Neuronal stem cell (in vitro differentiated cells): ENCODE data around the gene CCM2.

ENCODE experiments used
- DNase-seq: peaks from one replicate; pipeline ENCODE4 v3.0.0-alpha.2; 2013; ENCODE audit warnings: low spot score
- H2AFZ ChIP-seq: one replicate; pipeline ENCODE4 v1.6.1; 2013; ENCODE audit warnings: mild to moderate bottlenecking, low read length, inconsistent platforms
- H2AK5ac ChIP-seq: 2 replicates; pipeline ENCODE4 v1.6.1; 2013; ENCODE audit warnings: low read depth, mild to moderate bottlenecking, inconsistent platforms, low read length, moderate library complexity, mixed read lengths
- H2BK120ac ChIP-seq: 2 replicates; pipeline ENCODE4 v1.6.1; 2013; ENCODE audit warnings: low read depth, mild to moderate bottlenecking, inconsistent platforms, low read length, moderate library complexity, mixed read lengths
- H2BK12ac ChIP-seq: one replicate; pipeline ENCODE4 v1.6.1; 2013; ENCODE audit warnings: low read length, inconsistent platforms
- H2BK15ac ChIP-seq: 2 replicates; pipeline ENCODE4 v1.6.1; 2013; ENCODE audit warnings: mild to moderate bottlenecking, low read length, inconsistent platforms, mixed read lengths
- H2BK5ac ChIP-seq: one replicate; pipeline ENCODE4 v1.6.1; 2013; ENCODE audit warnings: inconsistent platforms, mild to moderate bottlenecking, low read length, moderate library complexity
- H3K14ac ChIP-seq: one replicate; pipeline ENCODE4 v1.6.1; 2013; ENCODE audit warnings: low read length, inconsistent platforms
- H3K18ac ChIP-seq: 2 replicates; pipeline ENCODE4 v1.6.1; 2013; ENCODE audit warnings: low read length, inconsistent platforms
- H3K23ac ChIP-seq: 2 replicates; pipeline ENCODE4 v1.6.1; 2013; ENCODE audit warnings: low read depth, mild to moderate bottlenecking, mixed read lengths, low read length, inconsistent platforms; ENCODE audit not compliant: poor library complexity
- H3K27ac ChIP-seq: replicated peaks from 3 replicates; pipeline ENCODE4 v1.5.1; 2013; ENCODE audit warnings: low read length, inconsistent platforms
- H3K27me3 ChIP-seq, 3 experiments: 2 replicates each; pipeline ENCODE4 v1.6.1; 2013; ENCODE audit warnings: low read length in 3 of 3, mild to moderate bottlenecking in 2 of 3, inconsistent platforms in 1 of 3, low read depth in 1 of 3, mixed read lengths in 1 of 3, moderate library complexity in 1 of 3; ENCODE audit not compliant: control insufficient read depth in 3 of 3, insufficient read depth in 3 of 3
- H3K36me3 ChIP-seq, 2 donors: replicated peaks in 1 of 2; 2 replicates each; pipeline ENCODE4 v1.6.1; 2013; ENCODE audit warnings: low read length in 2 of 2; ENCODE audit not compliant: control insufficient read depth in 2 of 2, insufficient read depth in 2 of 2
- H3K4ac ChIP-seq: 2 replicates; pipeline ENCODE4 v1.6.1; 2013; ENCODE audit warnings: inconsistent platforms, mild to moderate bottlenecking, low read length, moderate library complexity
- H3K4me1 ChIP-seq, 2 donors: 1 replicate in 1 of 2; 2 replicates in 1 of 2; pipeline ENCODE4 v1.6.1; 2013; ENCODE audit warnings: low read length in 2 of 2, low read depth in 1 of 2; ENCODE audit not compliant: control insufficient read depth in 2 of 2, insufficient read depth in 1 of 2
- H3K4me2 ChIP-seq: one replicate; pipeline ENCODE4 v1.6.1; 2013; ENCODE audit warnings: mild to moderate bottlenecking, low read length, inconsistent platforms; ENCODE audit not compliant: insufficient read depth, poor library complexity, severe bottlenecking
- H3K4me3 ChIP-seq, 2 donors: 2 replicates each; pipeline ENCODE4 v1.5.1; 2013; ENCODE audit warnings: low read length in 2 of 2, mild to moderate bottlenecking in 2 of 2, inconsistent platforms in 1 of 2, moderate library complexity in 1 of 2
- H3K79me1 ChIP-seq: one replicate; pipeline ENCODE4 v1.6.1; 2013; ENCODE audit warnings: low read depth, mild to moderate bottlenecking, inconsistent platforms, low read length, moderate library complexity
- H3K9ac ChIP-seq: one replicate; pipeline ENCODE4 v1.6.1; 2013; ENCODE audit warnings: mild to moderate bottlenecking, low read depth, low read length, inconsistent platforms; ENCODE audit not compliant: poor library complexity
- H3K9me3 ChIP-seq, 2 donors: replicated peaks in 1 of 2; 2 replicates each; pipeline versions ENCODE3 to v1.6.1; 2013; ENCODE audit warnings: low read length in 2 of 2, mild to moderate bottlenecking in 2 of 2, inconsistent platforms in 1 of 2, low read depth in 1 of 2, mixed read lengths in 1 of 2, moderate library complexity in 1 of 2; ENCODE audit not compliant: control insufficient read depth in 2 of 2, insufficient read depth in 1 of 2
- H4K8ac ChIP-seq: one replicate; pipeline ENCODE4 v1.6.1; 2013; ENCODE audit warnings: low read depth, mild to moderate bottlenecking, inconsistent platforms, low read length, moderate library complexity
- H4K91ac ChIP-seq: one replicate; pipeline ENCODE4 v1.6.1; 2013; ENCODE audit warnings: low read length, low read depth, mild to moderate bottlenecking, inconsistent platforms; ENCODE audit not compliant: poor library complexity
- WGBS, 2 donors: extraction: QIAGEN DNeasy Blood & Tissue Kit; methylation state at CpG; one replicate each; pipeline ENCODE4 v1.1.7; 2013; ENCODE audit warnings: missing lambda C conversion rate in 2 of 2, mixed read lengths in 1 of 2; ENCODE audit not compliant: insufficient read length in 2 of 2, insufficient replicate concordance in 1 of 2; ENCODE audit errors: extremely low coverage in 2 of 2; 5-methylcytosine and 5-hydroxymethylcytosine counted together

CCM2 gene

GRCh38 chr7:45114926-45115325 lies 114.9 kb downstream of the CCM2 start:
- Histone ChIP-seq H2BK5ac (no peak overlapping the region), H2AFZ (no peak overlapping the region), H2BK120ac (no peak overlapping the region), H2BK15ac (no peak overlapping the region), H3K79me1 (no peaks in the 10 kb centered on the region), H4K91ac (no peak overlapping the region), H3K27ac (no peak overlapping the region), H3K23ac (no peak overlapping the region), H3K4ac (no peak overlapping the region), H2BK12ac (no peak overlapping the region), H3K9me3 (no peaks in the 10 kb centered on the region), H3K4me2 (no peak overlapping the region), H3K18ac (no peak overlapping the region), H2AK5ac (no peak overlapping the region), H3K4me3 (no peak overlapping the region), H3K27me3 (peaks cover 0 to 6% (median 0%) of the 10 kb centered on the region in 3 experiments), H3K14ac (no peak overlapping the region), H4K8ac (no peak overlapping the region), H3K9ac (no peak overlapping the region), H3K4me1 (peaks cover 0 to 2% of the 10 kb centered on the region in 2 donors), H3K36me3 (peaks cover 0 to 2% of the 10 kb centered on the region in 2 donors)
- DNase-seq, result no peak

- Histone ChIP-seq H3K27ac (no peak overlapping the region), H2BK12ac (no peak overlapping the region), H3K79me1 (no peaks in the 10 kb centered on the region), H3K27me3 (peaks cover 0 to 6% (median 0%) of the 10 kb centered on the region in 3 experiments), H3K4me2 (no peak overlapping the region), H2AK5ac (no peak overlapping the region), H3K14ac (no peak overlapping the region), H2BK15ac (no peak overlapping the region), H3K18ac (no peak overlapping the region), H4K91ac (no peak overlapping the region), H3K9me3 (no peaks in the 10 kb centered on the region), H2BK5ac (no peak overlapping the region), H3K4me3 (no peak overlapping the region), H2BK120ac (no peak overlapping the region), H2AFZ (no peak overlapping the region), H4K8ac (no peak overlapping the region), H3K23ac (no peak overlapping the region), H3K9ac (no peak overlapping the region), H3K4me1 (no peaks in the 10 kb centered on the region), H3K36me3 (no peaks in the 10 kb centered on the region), H3K4ac (no peak overlapping the region)
- no peak for DNase-seq
- WGBS, 2 donors, result no CpG with 5 or more reads among the region's 1 CpG
Observed at GRCh38 chr7:45116048-45116447, 116.0 kb downstream of the CCM2 start.

- Histone ChIP-seq H2BK120ac (no peak overlapping the region), H3K36me3 (no peaks in the 10 kb centered on the region), H3K4me1 (no peaks in the 10 kb centered on the region), H2AFZ (no peak overlapping the region), H4K91ac (no peak overlapping the region), H2AK5ac (no peak overlapping the region), H4K8ac (no peak overlapping the region), H3K79me1 (no peaks in the 10 kb centered on the region), H3K4ac (no peak overlapping the region), H2BK12ac (no peak overlapping the region), H3K27me3 (peaks cover 0 to 9% (median 0%) of the 10 kb centered on the region in 3 experiments), H3K4me3 (no peak overlapping the region), H3K18ac (no peak overlapping the region), H3K23ac (no peak overlapping the region), H3K14ac (no peak overlapping the region), H3K9me3 (no peaks in the 10 kb centered on the region), H2BK15ac (no peak overlapping the region), H3K9ac (no peak overlapping the region), H3K27ac (no peak overlapping the region), H3K4me2 (no peak overlapping the region), H2BK5ac (no peak overlapping the region)
- WGBS, 2 donors, result no CpG with 5 or more reads among the region's 4 CpGs
- DNase-seq, result no peak
Observed at GRCh38 chr7:45117582-45117981, 117.6 kb downstream of the CCM2 start.

GRCh38 chr7:45118292-45118691 lies 118.3 kb downstream of the CCM2 start:
- H2AK5ac ChIP-seq, result no peak overlapping the region
- H2AFZ ChIP-seq, result no peak overlapping the region
- no peak overlapping the region for H3K14ac ChIP-seq
- no peak overlapping the region for H3K4ac ChIP-seq
- no peak overlapping the region for H3K23ac ChIP-seq
- H3K79me1 ChIP-seq, result no peaks in the 10 kb centered on the region
- H3K27me3 ChIP-seq, result peaks cover 0 to 9% (median 2%) of the 10 kb centered on the region in 3 experiments
- H4K91ac ChIP-seq, result no peak overlapping the region
- H2BK15ac ChIP-seq, result no peak overlapping the region
- H2BK5ac ChIP-seq, result no peak overlapping the region
- no peaks in the 10 kb centered on the region for H3K4me1 ChIP-seq
- H4K8ac ChIP-seq, result no peak overlapping the region
- no peak overlapping the region for H3K4me3 ChIP-seq
- H3K18ac ChIP-seq, result no peak overlapping the region
- no peaks in the 10 kb centered on the region for H3K9me3 ChIP-seq
- H3K9ac ChIP-seq, result no peak overlapping the region
- no peaks in the 10 kb centered on the region for H3K36me3 ChIP-seq
- no peak for DNase-seq
- no peak overlapping the region for H2BK12ac ChIP-seq
- no CpG with 5 or more reads among the region's 4 CpGs for WGBS, 2 donors
- no peak overlapping the region for H3K27ac ChIP-seq
- H2BK120ac ChIP-seq, result no peak overlapping the region
- H3K4me2 ChIP-seq, result no peak overlapping the region
